ENCODE results near the gene STK16.

The STK16 gene

DNA sequence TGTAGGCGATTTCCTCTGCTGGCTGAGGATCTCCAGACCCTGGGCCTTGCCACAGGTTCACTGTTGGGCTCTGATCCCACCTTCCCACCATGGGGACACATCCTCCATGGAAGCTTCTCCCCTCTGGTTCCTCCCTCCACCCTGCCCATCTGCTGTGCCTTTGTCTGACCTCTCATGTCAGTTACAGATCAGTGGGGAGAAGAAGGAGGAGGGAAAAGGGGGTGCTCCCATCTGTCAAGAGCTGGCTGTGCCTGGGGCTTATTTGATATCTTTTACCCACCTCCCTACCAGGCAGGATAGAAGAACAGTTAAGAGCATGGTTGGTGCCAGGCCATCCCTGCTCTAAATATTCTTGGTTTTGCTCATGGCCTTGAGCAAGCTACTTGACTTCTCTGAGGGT lies 21.6 kb downstream of the STK16 start:
- TF ChIP-seq, protein P1, sequence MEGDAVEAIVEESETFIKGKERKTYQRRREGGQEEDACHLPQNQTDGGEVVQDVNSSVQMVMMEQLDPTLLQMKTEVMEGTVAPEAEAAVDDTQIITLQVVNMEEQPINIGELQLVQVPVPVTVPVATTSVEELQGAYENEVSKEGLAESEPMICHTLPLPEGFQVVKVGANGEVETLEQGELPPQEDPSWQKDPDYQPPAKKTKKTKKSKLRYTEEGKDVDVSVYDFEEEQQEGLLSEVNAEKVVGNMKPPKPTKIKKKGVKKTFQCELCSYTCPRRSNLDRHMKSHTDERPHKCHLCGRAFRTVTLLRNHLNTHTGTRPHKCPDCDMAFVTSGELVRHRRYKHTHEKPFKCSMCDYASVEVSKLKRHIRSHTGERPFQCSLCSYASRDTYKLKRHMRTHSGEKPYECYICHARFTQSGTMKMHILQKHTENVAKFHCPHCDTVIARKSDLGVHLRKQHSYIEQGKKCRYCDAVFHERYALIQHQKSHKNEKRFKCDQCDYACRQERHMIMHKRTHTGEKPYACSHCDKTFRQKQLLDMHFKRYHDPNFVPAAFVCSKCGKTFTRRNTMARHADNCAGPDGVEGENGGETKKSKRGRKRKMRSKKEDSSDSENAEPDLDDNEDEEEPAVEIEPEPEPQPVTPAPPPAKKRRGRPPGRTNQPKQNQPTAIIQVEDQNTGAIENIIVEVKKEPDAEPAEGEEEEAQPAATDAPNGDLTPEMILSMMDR (conservative IDR thresholded peaks at IDR 0.05; ENCODE audit: low read depth, low read length), result no peak
- no peak overlapping the region for H3K4me3 ChIP-seq (ENCODE audit: low read length)
- DNase-seq (ENCODE audit: low read depth), result no peak

DNA sequence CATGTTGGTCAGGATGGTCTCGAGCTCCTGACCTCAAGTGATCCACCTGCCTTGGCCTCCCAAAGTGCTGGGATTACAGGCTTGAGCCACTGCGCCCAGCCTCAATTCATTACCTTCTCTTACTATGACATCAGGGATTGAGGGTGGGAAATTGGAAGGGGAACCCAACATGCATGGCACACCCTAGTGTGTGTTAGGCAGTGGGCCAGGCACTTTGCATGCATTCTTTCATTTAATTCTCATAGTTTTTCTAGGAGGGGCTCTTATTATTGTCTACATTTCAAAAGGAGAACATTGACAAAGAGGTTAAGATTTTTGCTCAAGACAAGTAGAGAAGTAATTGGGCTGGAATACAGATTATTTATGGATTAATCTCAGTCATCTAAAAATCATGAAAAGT lies 23.0 kb downstream of the STK16 start:
- no peak for DNase-seq (ENCODE audit: low read depth)
- TF ChIP-seq, protein P1 (conservative IDR thresholded peaks at IDR 0.05; ENCODE audit: low read depth, low read length), result no peak
- no peak overlapping the region for H3K4me3 ChIP-seq (ENCODE audit: low read length)

GRCh38 chr2:219269362-219270054 lies 24.2 kb downstream of the STK16 start:
- DNase-seq (ENCODE audit: low read depth), result no peak

DNA sequence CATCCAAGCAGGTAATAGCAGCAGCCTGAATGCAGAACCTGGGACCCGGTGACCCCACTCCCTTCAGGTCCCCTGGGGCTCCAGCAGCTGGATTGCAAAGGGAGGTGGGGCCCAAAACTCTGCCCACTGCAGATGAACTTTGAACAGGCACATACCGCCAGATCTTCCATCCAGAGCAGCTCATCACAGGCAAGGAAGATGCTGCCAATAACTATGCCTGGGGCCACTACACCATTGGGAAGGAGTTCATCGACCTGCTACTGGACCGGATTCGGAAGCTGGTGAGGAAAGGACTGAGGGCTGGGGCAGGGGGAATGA lies 24.7 kb downstream of the STK16 start:
- H3K4me3 ChIP-seq (ENCODE audit: low read length), result no peak overlapping the region
- DNase-seq (ENCODE audit: low read depth), result no peak
- TF ChIP-seq, protein P1 (conservative IDR thresholded peaks at IDR 0.05; ENCODE audit: low read depth, low read length), result no peak

More at GRCh38 chr2:219269362-219270054, 24.2 kb downstream of the STK16 start:
- TF ChIP-seq, protein P1 (conservative IDR thresholded peaks at IDR 0.05; ENCODE audit: low read depth, low read length), result no peak
- no peak overlapping the region for H3K4me3 ChIP-seq (ENCODE audit: low read length)

DNA sequence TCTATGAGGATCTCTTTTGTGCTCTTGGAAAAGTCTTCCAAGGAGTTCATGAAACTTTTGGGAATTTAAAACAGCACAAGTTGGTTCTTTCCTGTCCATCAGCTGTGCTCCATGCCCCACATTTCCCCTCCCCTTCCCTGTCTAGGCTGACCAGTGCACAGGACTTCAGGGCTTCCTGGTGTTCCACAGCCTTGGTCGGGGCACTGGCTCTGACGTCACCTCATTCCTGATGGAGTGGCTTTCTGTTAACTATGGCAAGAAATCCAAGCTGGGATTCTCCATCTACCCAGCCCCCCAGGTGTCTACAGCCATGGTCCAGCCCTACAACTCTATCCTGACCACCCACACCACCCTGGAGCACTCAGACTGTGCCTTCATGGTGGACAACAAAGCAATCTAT lies 25.7 kb downstream of the STK16 start:
- TF ChIP-seq, protein P1 (conservative IDR thresholded peaks at IDR 0.05; ENCODE audit: low read depth, low read length), result no peak
- no peak for DNase-seq (ENCODE audit: low read depth)
- H3K4me3 ChIP-seq (ENCODE audit: low read length), result no peak overlapping the region

DNA sequence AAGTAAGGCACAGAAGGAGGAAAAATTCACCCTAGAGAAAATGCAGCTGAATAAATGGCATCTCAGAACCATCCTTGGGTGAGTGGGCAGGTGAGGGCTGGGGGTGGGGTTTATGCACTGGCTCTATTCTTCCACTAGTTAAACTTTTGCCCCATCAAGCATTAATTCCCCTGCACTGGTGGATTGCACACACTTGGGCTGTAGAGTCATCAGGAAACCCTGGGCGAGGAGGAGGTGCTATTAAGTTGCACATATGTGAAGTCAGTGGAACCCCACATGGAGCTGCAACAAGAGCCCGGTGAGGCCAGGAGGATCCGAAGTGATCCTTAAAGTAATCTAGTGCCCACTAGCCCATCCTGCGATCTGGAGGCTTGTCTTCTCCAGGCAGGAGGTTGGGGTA lies 27.1 kb downstream of the STK16 start:
- no peak overlapping the region for H3K4me3 ChIP-seq (ENCODE audit: low read length)
- TF ChIP-seq, protein P1 (conservative IDR thresholded peaks at IDR 0.05; ENCODE audit: low read depth, low read length), result no peak
- DNase-seq (ENCODE audit: low read depth), result no peak

GRCh38 chr2:219272995-219273394 lies 27.7 kb downstream of the STK16 start:
- no peak for DNase-seq (ENCODE audit: low read depth)
- TF ChIP-seq, protein P1 (conservative IDR thresholded peaks at IDR 0.05; ENCODE audit: low read depth, low read length), result no peak
- no peak overlapping the region for H3K4me3 ChIP-seq (ENCODE audit: low read length)
